LNCaP clone FGC (cell line): ENCODE measurements around the gene CHD2.

Experiments
- DNase-seq: peaks from one replicate; pipeline ENCODE4 v3.0.0-alpha.2; 2011; ENCODE audit warnings: low read depth
- H3K4me3 ChIP-seq: 2 replicates; pipeline ENCODE4 v1.5.1; 2011; ENCODE audit warnings: mild to moderate bottlenecking, low read depth, low read length, control low read depth
- TF ChIP-seq, protein P1 (sequence below): IDR thresholded peaks from 2 replicates; pipeline ENCODE4 v1.5.1; 2012; ENCODE audit warnings: mild to moderate bottlenecking; ENCODE audit not compliant: control insufficient read depth, insufficient read depth; ENCODE audit errors: extremely low read depth

The CHD2 gene

DNA sequence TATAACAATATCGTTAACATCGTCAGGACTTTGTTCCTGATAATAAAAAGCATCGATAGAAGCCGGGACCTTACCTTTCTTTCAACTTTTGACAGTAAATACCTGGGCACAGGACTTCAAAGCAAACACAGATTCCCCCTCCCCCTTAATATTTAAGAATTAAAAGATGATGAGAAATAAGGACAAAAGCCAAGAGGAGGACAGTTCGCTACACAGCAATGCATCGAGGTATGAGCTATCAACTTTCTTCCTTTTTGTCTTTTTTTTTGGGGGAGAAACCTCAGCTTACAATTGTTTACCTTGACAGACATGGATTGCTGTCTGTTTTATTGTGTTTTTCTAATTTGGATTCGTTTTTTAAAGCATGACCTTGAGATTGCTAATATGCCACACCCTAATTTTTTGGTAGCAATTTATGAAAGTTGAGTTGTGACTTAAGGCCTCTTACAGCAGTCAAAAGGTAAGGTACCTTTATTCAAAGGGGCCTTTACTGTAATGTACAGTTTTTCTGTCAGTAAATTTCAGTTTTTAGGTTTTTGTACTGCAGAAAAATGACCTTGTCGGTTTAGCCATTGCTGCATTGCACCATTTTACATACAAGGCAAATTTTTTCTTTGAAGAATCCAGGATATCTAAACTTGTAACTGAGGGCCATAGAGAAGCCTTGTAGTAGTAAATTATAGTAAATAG lies 1.1 kb downstream of the CHD2 start:
- TF ChIP-seq, protein P1, sequence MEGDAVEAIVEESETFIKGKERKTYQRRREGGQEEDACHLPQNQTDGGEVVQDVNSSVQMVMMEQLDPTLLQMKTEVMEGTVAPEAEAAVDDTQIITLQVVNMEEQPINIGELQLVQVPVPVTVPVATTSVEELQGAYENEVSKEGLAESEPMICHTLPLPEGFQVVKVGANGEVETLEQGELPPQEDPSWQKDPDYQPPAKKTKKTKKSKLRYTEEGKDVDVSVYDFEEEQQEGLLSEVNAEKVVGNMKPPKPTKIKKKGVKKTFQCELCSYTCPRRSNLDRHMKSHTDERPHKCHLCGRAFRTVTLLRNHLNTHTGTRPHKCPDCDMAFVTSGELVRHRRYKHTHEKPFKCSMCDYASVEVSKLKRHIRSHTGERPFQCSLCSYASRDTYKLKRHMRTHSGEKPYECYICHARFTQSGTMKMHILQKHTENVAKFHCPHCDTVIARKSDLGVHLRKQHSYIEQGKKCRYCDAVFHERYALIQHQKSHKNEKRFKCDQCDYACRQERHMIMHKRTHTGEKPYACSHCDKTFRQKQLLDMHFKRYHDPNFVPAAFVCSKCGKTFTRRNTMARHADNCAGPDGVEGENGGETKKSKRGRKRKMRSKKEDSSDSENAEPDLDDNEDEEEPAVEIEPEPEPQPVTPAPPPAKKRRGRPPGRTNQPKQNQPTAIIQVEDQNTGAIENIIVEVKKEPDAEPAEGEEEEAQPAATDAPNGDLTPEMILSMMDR: no peak
- H3K4me3 ChIP-seq: peak overlapping the region; percentile 61
- no peak for DNase-seq

DNA sequence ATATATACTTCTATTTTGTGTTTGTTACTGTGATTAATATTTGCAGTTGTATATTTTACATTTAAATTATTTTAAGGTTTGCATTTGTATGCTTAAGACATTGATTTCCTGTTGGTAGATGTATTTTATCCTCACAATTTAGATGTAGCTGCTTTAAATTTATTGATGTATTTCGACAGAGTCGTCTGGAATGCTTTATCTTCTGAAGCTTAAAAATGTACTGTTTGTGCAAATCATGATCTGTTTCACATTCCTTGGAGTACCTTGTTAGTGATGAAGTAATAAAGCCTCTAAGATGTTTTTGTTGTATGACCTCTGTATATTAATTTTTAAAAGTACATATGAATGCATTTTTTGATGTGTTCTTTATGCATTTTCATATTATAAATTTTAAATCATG lies 1.9 kb downstream of the CHD2 start:
- H3K4me3 ChIP-seq: peak overlapping the region; percentile 61
- TF ChIP-seq, protein P1: no peak
- no peak for DNase-seq

DNA sequence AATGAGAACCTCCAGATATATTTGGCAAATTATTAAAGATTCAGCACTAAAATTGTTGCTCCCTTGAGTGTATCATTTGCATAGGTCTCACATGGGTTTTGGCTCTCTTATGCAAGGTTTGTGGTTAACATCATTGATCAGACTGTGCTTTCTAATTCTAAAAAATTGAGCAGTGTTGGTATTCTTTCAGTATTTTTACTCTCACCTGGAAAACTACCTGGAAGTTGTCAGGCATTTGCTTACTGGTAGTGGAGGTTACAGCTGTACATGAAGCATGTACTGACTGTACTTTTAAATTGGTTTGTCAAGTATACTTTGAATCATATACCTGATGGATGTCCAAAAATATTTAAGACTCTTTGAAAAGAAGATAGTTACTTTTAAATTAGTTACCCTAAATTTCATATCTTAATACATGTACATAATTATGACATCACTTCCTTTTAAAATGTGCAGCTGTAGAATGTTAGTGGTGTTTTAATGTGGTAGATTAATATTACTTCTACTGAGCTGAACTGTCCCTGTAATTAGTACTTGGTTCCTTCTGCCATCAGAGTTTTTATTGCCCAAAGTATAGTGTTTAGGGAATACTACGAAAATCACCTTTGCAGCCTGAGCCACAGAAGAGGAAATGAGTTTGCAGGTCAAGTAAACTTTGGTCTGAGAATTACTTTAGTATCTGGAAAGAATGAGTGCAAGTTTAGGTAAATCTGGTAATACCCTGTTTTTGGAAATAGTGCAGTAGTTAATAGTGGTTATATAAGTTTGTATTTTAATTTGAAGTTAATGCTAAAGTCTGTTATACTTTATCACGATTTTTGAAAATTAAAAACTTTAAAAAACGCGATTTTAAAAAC lies 2.8 kb downstream of the CHD2 start:
- H3K4me3 ChIP-seq: peak overlapping the region; percentile 61
- TF ChIP-seq, protein P1: no peak
- DNase-seq: no peak

DNA sequence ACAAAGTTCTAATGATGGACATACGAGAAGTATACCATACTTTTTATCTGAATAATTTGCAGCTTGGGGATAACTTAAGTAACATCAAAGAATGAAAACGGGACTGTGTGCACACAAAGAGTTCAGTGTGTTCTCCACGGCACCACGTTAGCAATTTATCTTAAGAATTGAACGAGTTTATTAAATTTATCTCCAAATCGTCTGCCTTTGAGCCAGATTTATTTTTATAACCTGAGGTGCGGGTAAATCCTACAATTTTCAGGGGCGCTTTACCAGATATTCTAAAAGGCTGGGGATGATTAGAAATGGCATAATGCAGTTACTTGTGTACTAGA lies 3.5 kb downstream of the CHD2 start:
- no peak for DNase-seq

DNA sequence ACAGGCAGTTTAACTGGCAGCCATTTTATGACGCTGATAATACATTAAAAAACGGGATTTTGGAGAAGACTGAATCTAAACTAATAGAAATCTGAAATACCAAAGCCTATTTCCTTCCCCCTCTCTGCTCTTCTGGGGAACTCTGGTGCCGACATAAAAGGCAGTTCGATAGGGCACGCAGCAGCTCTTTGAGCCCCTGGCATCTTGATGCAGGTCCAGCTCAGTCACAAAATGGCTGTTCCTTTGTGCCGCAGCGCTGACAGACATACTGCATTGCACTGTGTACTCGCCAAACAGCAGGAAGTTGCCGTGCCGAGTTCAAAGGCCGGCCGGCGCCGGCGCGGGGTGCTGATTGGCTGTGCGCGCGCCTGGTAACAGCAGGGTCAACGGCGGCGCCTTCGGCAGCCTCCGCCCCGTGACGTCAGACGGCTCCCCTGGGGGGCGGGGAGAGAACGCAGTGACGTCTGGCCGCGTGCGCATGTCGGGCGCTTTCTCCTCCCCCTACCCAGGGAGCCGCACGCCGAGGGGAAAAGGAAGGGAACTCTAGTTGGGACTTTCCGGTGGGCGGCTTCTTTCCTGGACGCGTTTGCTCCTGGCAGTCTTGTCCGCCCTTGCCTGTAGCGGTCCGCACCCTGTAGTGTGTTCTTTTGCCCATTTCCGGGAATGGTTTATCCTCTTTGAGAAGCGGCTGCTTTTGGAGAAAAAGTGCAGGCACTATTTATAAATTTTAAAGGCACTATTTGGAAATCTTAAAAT lies 4.0 kb downstream of the CHD2 start:
- peak overlapping the region; percentile 61 for H3K4me3 ChIP-seq
- DNase-seq: peak; percentile 96
- TF ChIP-seq, protein P1: no peak

More for the DNA sequence above, 3.5 kb downstream of the CHD2 start:
- TF ChIP-seq, protein P1: no peak
- H3K4me3 ChIP-seq: peak overlapping the region; percentile 61

DNA sequence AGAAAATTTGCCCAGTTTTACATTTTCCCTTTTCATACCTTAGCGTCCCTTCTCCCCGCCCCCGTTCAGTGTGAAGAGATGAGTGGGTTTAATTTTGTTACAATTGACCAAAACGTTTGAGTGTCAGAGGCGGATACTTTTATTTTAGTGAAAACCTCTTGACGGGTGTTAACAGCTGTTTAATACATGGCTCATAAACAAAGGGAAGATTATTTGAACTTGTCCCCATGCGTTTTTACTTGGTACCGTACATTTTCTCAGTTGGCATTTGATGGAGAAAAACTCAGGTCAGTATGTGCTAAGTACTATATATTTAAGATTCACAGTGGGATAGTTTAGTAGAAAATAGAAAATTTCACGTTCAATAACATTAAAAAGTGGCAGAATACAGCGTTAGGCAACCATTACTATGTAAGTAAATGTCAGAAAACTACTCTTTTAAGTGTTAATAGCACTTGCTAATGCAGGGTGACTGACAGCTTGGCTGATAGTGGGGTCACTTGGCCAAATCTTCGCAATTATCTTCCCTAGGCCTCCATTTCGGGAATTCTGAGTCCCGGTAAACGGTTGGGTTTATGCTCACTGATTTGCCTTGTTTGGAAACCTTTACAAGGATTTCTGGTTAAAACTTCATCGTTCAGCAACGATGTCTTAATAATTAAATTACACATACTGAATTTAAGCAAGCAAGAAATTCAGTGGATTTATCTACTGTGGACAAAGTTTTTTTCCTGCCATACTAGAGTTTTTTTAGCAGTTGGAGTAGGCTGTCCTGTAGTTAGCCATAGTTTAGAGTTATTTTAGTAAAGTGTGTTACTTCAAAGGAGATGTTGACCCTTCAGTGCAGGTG lies 4.8 kb downstream of the CHD2 start:
- H3K4me3 ChIP-seq: peak overlapping the region; percentile 61
- DNase-seq: no peak
- TF ChIP-seq, protein P1: no peak
